Measurements from ENCODE around the gene KRTAP23-1. TPM values are rescaled to one million over a fixed set of nuclear protein-coding genes. Genes with fewer than 3 reads are reported as not detected.

KRTAP23-1 gene
- total and polyA plus RNA-seq, 4 donors, result not detected

- no peak within 1 kb of the TSS for H3K27ac ChIP-seq (ENCODE audit: low read depth in 1 of 2, low read length in 2 of 2)
- no peaks in the 10 kb centered on the region for H3K36me3 ChIP-seq (ENCODE audit: control insufficient read depth in 4 of 4, insufficient read depth in 3 of 4, low read depth in 1 of 4, low read length in 3 of 4)
- H3K4me1 ChIP-seq (ENCODE audit: control insufficient read depth in 4 of 4, insufficient read depth in 4 of 4, low read length in 3 of 4), result no peaks in the 10 kb centered on the region
- DNase-seq (ENCODE audit: low spot score), result no peak
- no peak within 1 kb of the TSS for H3K9ac ChIP-seq (ENCODE audit: low read depth in 1 of 2, low read length in 2 of 2)
- H3K9me3 ChIP-seq (ENCODE audit: control insufficient read depth in 4 of 4, low read length in 3 of 4), result no peaks in the 10 kb centered on the region
- WGBS, result 86% methylated on average over 2 of the region's 2 CpGs
- no peak within 1 kb of the TSS for H3K4me3 ChIP-seq (ENCODE audit: low read depth in 1 of 3, low read length in 3 of 3)
- TF ChIP-seq GABPA (IDR thresholded peaks at IDR 0.05 in 1 of 2, conservative IDR thresholded peaks at IDR 0.05 in 1 of 2) (no peak), FOXA2 (IDR thresholded peaks at IDR 0.05) (no peak), NR2F2 (IDR thresholded peaks at IDR 0.05) (no peak), RAD21 (IDR thresholded peaks at IDR 0.05) (no peak), HNF4G (IDR thresholded peaks at IDR 0.05) (no peak), FOXA1 (IDR thresholded peaks at IDR 0.05) (no peak), RXRA (IDR thresholded peaks at IDR 0.05) (no peak), REST (IDR thresholded peaks at IDR 0.05) (no peak)
- H3K27me3 ChIP-seq (ENCODE audit: control insufficient read depth in 4 of 4, insufficient read depth in 4 of 4, low read length in 3 of 4), result peaks cover 0 to 5% (median 0%) of the 10 kb centered on the region in 4 donors
Measured at GRCh38 chr21:30320215-30320614, 28.2 kb downstream of the KRTAP23-1 start, which contains the start of gene KRTAP26-1. Gene KRTAP26-1 (minus strand): TSS chr21:30320315. CDS start chr21:30320035, 280 bp downstream.

- H3K27me3 ChIP-seq (ENCODE audit: control insufficient read depth in 4 of 4, insufficient read depth in 4 of 4, low read length in 3 of 4), result peaks cover 0 to 5% (median 2%) of the 10 kb centered on the region in 4 donors
- TF ChIP-seq ATF3 (IDR thresholded peaks at IDR 0.05) (no peak), CTCF (IDR thresholded peaks at IDR 0.05; ENCODE audit: low read depth, low read length, missing input control) (no peak)
- H3K36me3 ChIP-seq (ENCODE audit: control insufficient read depth in 4 of 4, insufficient read depth in 3 of 4, low read depth in 1 of 4, low read length in 3 of 4), result no peaks in the 10 kb centered on the region
- 74% methylated on average over 2 of the region's 2 CpGs for WGBS
- H3K9me3 ChIP-seq (ENCODE audit: control insufficient read depth in 4 of 4, low read length in 3 of 4), result no peaks in the 10 kb centered on the region
- no peak overlapping the region for H3K4me3 ChIP-seq (ENCODE audit: low read depth in 1 of 3, low read length in 3 of 3)
- H3K9ac ChIP-seq (ENCODE audit: low read depth in 1 of 2, low read length in 2 of 2), result no peak overlapping the region
- DNase-seq (ENCODE audit: low spot score), result no peak
- no peaks in the 10 kb centered on the region for H3K4me1 ChIP-seq (ENCODE audit: control insufficient read depth in 4 of 4, insufficient read depth in 4 of 4, low read length in 3 of 4)
- no peak overlapping the region for H3K27ac ChIP-seq (ENCODE audit: low read depth in 1 of 2, low read length in 2 of 2)
Measured at GRCh38 chr21:30315701-30316100, 32.7 kb downstream of the KRTAP23-1 start.

GRCh38 chr21:30306884-30307283, 41.5 kb downstream of the KRTAP23-1 start:
- Histone ChIP-seq H3K9ac (ENCODE audit: low read depth in 1 of 2, low read length in 2 of 2) (no peak overlapping the region), H3K27me3 (ENCODE audit: control insufficient read depth in 4 of 4, insufficient read depth in 4 of 4, low read length in 3 of 4) (no peaks in the 10 kb centered on the region), H3K9me3 (ENCODE audit: control insufficient read depth in 4 of 4, low read length in 3 of 4) (no peaks in the 10 kb centered on the region), H3K27ac (ENCODE audit: low read depth in 1 of 2, low read length in 2 of 2) (no peak overlapping the region), H3K4me1 (ENCODE audit: control insufficient read depth in 4 of 4, insufficient read depth in 4 of 4, low read length in 3 of 4) (no peaks in the 10 kb centered on the region), H3K36me3 (ENCODE audit: control insufficient read depth in 4 of 4, insufficient read depth in 3 of 4, low read depth in 1 of 4, low read length in 3 of 4) (no peaks in the 10 kb centered on the region), H3K4me3 (ENCODE audit: low read depth in 1 of 3, low read length in 3 of 3) (no peak overlapping the region)
- 60% methylated on average over 2 of the region's 2 CpGs for WGBS
- DNase-seq (ENCODE audit: low spot score), result no peak
- no peak for TF ChIP-seq YY1 (IDR thresholded peaks at IDR 0.05)
- no peak for TF ChIP-seq SP1 (IDR thresholded peaks at IDR 0.05)
- TF ChIP-seq REST (IDR thresholded peaks at IDR 0.05), result no peak
- no peak for TF ChIP-seq FOXA1 (IDR thresholded peaks at IDR 0.05)
- no peak for TF ChIP-seq RAD21 (IDR thresholded peaks at IDR 0.05)
- TF ChIP-seq ATF3 (IDR thresholded peaks at IDR 0.05), result no peak
- TF ChIP-seq GABPA (IDR thresholded peaks at IDR 0.05 in 1 of 2, conservative IDR thresholded peaks at IDR 0.05 in 1 of 2), result no peak
- no peak for TF ChIP-seq EGR1 (IDR thresholded peaks at IDR 0.05; ENCODE audit: low read depth in 2 of 2)
- TF ChIP-seq ZBTB33 (IDR thresholded peaks at IDR 0.05), result no peak
- no peak for TF ChIP-seq HNF4A (conservative IDR thresholded peaks at IDR 0.05)
- no peak for TF ChIP-seq FOXA2 (IDR thresholded peaks at IDR 0.05)
- TF ChIP-seq HNF4G (IDR thresholded peaks at IDR 0.05), result no peak
- TF ChIP-seq NR2F2 (IDR thresholded peaks at IDR 0.05), result no peak
